IPS-20b (cell line): Measurements from ENCODE around the gene PI3.

Source experiments
- H3K27ac ChIP-seq: one replicate; pipeline ENCODE4 v1.5.1; 2013; ENCODE audit warnings: low read length
- H3K27me3 ChIP-seq: 2 replicates; pipeline ENCODE4 v1.6.1; 2013; ENCODE audit warnings: mild to moderate bottlenecking, low read length, inconsistent platforms; ENCODE audit not compliant: insufficient read depth
- H3K36me3 ChIP-seq: 2 replicates; pipeline ENCODE4 v1.6.1; 2013; ENCODE audit warnings: low read depth, mild to moderate bottlenecking, inconsistent platforms, low read length, moderate library complexity; ENCODE audit not compliant: insufficient read depth
- H3K4me1 ChIP-seq: 2 replicates; pipeline ENCODE4 v1.6.1; 2013; ENCODE audit warnings: mild to moderate bottlenecking, control low read depth, inconsistent platforms, low read length, moderate library complexity; ENCODE audit not compliant: insufficient read depth
- H3K4me3 ChIP-seq: 2 replicates; pipeline ENCODE4 v1.5.1; 2013; ENCODE audit warnings: mild to moderate bottlenecking, low read length, inconsistent platforms
- H3K9ac ChIP-seq: 2 replicates; pipeline ENCODE4 v1.6.1; 2013; ENCODE audit warnings: low read depth, mild to moderate bottlenecking, inconsistent platforms, low read length, moderate library complexity
- H3K9me3 ChIP-seq: 2 replicates; pipeline ENCODE4 v1.6.1; 2013; ENCODE audit warnings: mild to moderate bottlenecking, low read depth, low read length, inconsistent platforms; ENCODE audit not compliant: insufficient read depth

The PI3 gene

GRCh38 chr20:45189861-45190260, 15.2 kb downstream of the PI3 start:
- H3K4me3 ChIP-seq: no peak overlapping the region
- H3K27ac ChIP-seq: no peak overlapping the region
- H3K9ac ChIP-seq: no peak overlapping the region
- no peaks in the 10 kb centered on the region for H3K27me3 ChIP-seq
- H3K4me1 ChIP-seq: no peaks in the 10 kb centered on the region
- no peaks in the 10 kb centered on the region for H3K9me3 ChIP-seq
- no peaks in the 10 kb centered on the region for H3K36me3 ChIP-seq

- Histone ChIP-seq H3K9ac (no peak overlapping the region), H3K4me1 (no peaks in the 10 kb centered on the region), H3K27ac (no peak overlapping the region), H3K4me3 (no peak overlapping the region), H3K9me3 (no peaks in the 10 kb centered on the region), H3K36me3 (no peaks in the 10 kb centered on the region), H3K27me3 (no peaks in the 10 kb centered on the region)
Observed at GRCh38 chr20:45191926-45192325, 17.2 kb downstream of the PI3 start.

GRCh38 chr20:45193331-45193730, 18.6 kb downstream of the PI3 start:
- Histone ChIP-seq H3K4me3 (no peak overlapping the region), H3K36me3 (no peaks in the 10 kb centered on the region), H3K4me1 (no peaks in the 10 kb centered on the region), H3K27me3 (no peaks in the 10 kb centered on the region), H3K27ac (no peak overlapping the region), H3K9me3 (no peaks in the 10 kb centered on the region), H3K9ac (no peak overlapping the region)

GRCh38 chr20:45206725-45207124, 32.0 kb downstream of the PI3 start, which contains the start of gene SEMG1:
Gene SEMG1, plus strand, starts transcription at chr20:45207033. Its CDS starts 21 bp downstream, at chr20:45207054.
- Histone ChIP-seq H3K4me3 (no peak within 1 kb of the TSS), H3K4me1 (peaks cover 25% of the 10 kb centered on the region; the same call in 1 of the 2 replicates), H3K27me3 (no peaks in the 10 kb centered on the region), H3K27ac (no peak within 1 kb of the TSS), H3K36me3 (no peaks in the 10 kb centered on the region), H3K9ac (no peak within 1 kb of the TSS), H3K9me3 (no peaks in the 10 kb centered on the region)

GRCh38 chr20:45209924-45210323, 35.2 kb downstream of the PI3 start:
- Histone ChIP-seq H3K4me3 (peak overlapping the region; percentile 22; the same call in 1 of the 2 replicates), H3K27me3 (no peaks in the 10 kb centered on the region), H3K9me3 (no peaks in the 10 kb centered on the region), H3K4me1 (peaks cover 25% of the 10 kb centered on the region; the same call in 1 of the 2 replicates), H3K36me3 (no peaks in the 10 kb centered on the region), H3K27ac (peak overlapping the region; percentile 21), H3K9ac (no peak overlapping the region)

- peaks cover 25% of the 10 kb centered on the region; the same call in 1 of the 2 replicates for H3K4me1 ChIP-seq
- no peak overlapping the region for H3K4me3 ChIP-seq
- H3K27ac ChIP-seq: no peak overlapping the region
- H3K9me3 ChIP-seq: no peaks in the 10 kb centered on the region
- H3K9ac ChIP-seq: no peak overlapping the region
- H3K27me3 ChIP-seq: no peaks in the 10 kb centered on the region
- no peaks in the 10 kb centered on the region for H3K36me3 ChIP-seq
Observed at GRCh38 chr20:45211569-45212474, 37.1 kb downstream of the PI3 start.

- Histone ChIP-seq H3K36me3 (no peaks in the 10 kb centered on the region), H3K4me1 (peaks cover 22% of the 10 kb centered on the region; the same call in 1 of the 2 replicates), H3K9me3 (no peaks in the 10 kb centered on the region), H3K9ac (no peak overlapping the region), H3K27me3 (no peaks in the 10 kb centered on the region), H3K4me3 (no peak overlapping the region), H3K27ac (no peak overlapping the region)
Observed at GRCh38 chr20:45212836-45213235, 38.1 kb downstream of the PI3 start.

- H3K4me1 ChIP-seq: no peaks in the 10 kb centered on the region
- no peak overlapping the region for H3K9ac ChIP-seq
- no peak overlapping the region for H3K27ac ChIP-seq
- H3K9me3 ChIP-seq: no peaks in the 10 kb centered on the region
- H3K27me3 ChIP-seq: no peaks in the 10 kb centered on the region; the same call in 1 of the 2 replicates
- no peaks in the 10 kb centered on the region for H3K36me3 ChIP-seq
- no peak overlapping the region for H3K4me3 ChIP-seq
Observed at GRCh38 chr20:45218124-45218523, 43.4 kb downstream of the PI3 start.

GRCh38 chr20:45218636-45219035, 43.9 kb downstream of the PI3 start:
- H3K27ac ChIP-seq: no peak overlapping the region
- no peak overlapping the region for H3K4me3 ChIP-seq
- no peaks in the 10 kb centered on the region for H3K9me3 ChIP-seq
- no peaks in the 10 kb centered on the region for H3K4me1 ChIP-seq
- H3K27me3 ChIP-seq: no peaks in the 10 kb centered on the region; the same call in 1 of the 2 replicates
- no peak overlapping the region for H3K9ac ChIP-seq
- H3K36me3 ChIP-seq: no peaks in the 10 kb centered on the region

GRCh38 chr20:45221076-45221475, 46.4 kb downstream of the PI3 start, which contains the start of gene SEMG2:
Gene SEMG2, plus strand, starts transcription at chr20:45221373. Its CDS starts 17 bp downstream, at chr20:45221390.
- no peaks in the 10 kb centered on the region; the same call in 1 of the 2 replicates for H3K27me3 ChIP-seq
- no peak within 1 kb of the TSS for H3K27ac ChIP-seq
- no peaks in the 10 kb centered on the region for H3K36me3 ChIP-seq
- no peak within 1 kb of the TSS for H3K4me3 ChIP-seq
- no peaks in the 10 kb centered on the region for H3K9me3 ChIP-seq
- H3K9ac ChIP-seq: no peak within 1 kb of the TSS
- no peaks in the 10 kb centered on the region for H3K4me1 ChIP-seq

GRCh38 chr20:45223136-45223535, 48.4 kb downstream of the PI3 start:
- H3K4me1 ChIP-seq: no peaks in the 10 kb centered on the region
- H3K4me3 ChIP-seq: no peak overlapping the region
- no peak overlapping the region for H3K9ac ChIP-seq
- H3K27me3 ChIP-seq: peaks cover 5% of the 10 kb centered on the region; the same call in 1 of the 2 replicates
- H3K36me3 ChIP-seq: no peaks in the 10 kb centered on the region
- H3K9me3 ChIP-seq: no peaks in the 10 kb centered on the region
- no peak overlapping the region for H3K27ac ChIP-seq
